ENCODE results near the gene RHBDF2.

RHBDF2 gene

DNA sequence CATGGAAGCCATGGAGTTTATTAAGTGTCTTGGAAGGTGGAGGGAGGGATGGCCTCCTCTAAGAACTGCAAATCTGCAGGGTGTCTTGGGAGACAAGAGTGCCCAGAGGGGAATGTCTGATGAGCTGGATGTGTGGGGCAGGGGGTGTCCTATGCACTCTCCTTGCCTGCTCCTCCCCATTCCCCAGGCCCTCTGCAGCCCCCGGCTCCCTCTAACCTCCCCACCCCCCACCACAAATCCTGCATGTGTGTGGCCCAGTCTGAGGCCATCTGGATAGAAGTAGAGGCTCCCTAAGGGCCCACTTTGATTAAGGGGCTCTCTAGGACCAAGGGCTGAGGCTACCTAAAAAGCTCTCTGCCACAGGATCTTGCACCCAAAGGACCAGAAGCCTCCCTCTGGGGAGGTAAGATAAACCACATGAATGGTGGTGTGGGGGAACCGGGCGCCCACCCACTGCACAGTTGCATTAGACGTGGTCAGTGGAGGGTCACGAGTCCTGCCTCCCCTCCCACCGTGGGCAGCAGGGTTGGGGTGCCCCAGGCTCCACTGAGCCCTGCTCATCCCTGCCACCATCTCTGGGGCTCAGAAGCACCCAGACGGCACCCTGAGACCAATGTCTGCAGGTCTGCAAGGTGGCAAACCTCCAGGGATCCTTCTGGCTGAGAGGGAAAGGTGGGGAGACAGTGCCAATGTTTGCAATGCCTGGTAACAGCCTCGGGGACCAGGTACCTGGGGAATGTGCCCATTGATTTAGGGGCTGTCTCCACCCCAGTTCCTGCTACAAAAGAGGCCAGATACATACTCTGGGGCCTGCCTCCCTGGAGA is 33.2 kb downstream of the RHBDF2 start:
- H3K4me3 ChIP-seq (ENCODE audit: low read depth, low read length): no peak overlapping the region
- H3K9me3 ChIP-seq (ENCODE audit: control insufficient read depth, insufficient read depth, low read depth, low read length): no peaks in the 10 kb centered on the region
- H3K27ac ChIP-seq (ENCODE audit: low read depth, low read length): no peak overlapping the region
- peaks cover 23% of the 10 kb centered on the region for H3K36me3 ChIP-seq (ENCODE audit: control insufficient read depth, insufficient read depth, low read length)
- H3K4me1 ChIP-seq (ENCODE audit: control insufficient read depth, insufficient read depth, low read length): peaks cover 6% of the 10 kb centered on the region
- no peaks in the 10 kb centered on the region for H3K27me3 ChIP-seq (ENCODE audit: control insufficient read depth, insufficient read depth, low read length)
- H3K9ac ChIP-seq (ENCODE audit: low read length): no peak overlapping the region

GRCh38 chr17:76467366-76467765 is 33.9 kb downstream of the RHBDF2 start, which contains the start of gene AANAT:
AANAT (plus strand) TSS chr17:76467603; CDS start chr17:76468747, 1,144 bp downstream.
- Histone ChIP-seq H3K36me3 (ENCODE audit: control insufficient read depth, insufficient read depth, low read length) (peaks cover 16% of the 10 kb centered on the region), H3K9me3 (ENCODE audit: control insufficient read depth, insufficient read depth, low read depth, low read length) (no peaks in the 10 kb centered on the region), H3K4me3 (ENCODE audit: low read depth, low read length) (no peak within 1 kb of the TSS), H3K27me3 (ENCODE audit: control insufficient read depth, insufficient read depth, low read length) (no peaks in the 10 kb centered on the region), H3K4me1 (ENCODE audit: control insufficient read depth, insufficient read depth, low read length) (peaks cover 7% of the 10 kb centered on the region), H3K27ac (ENCODE audit: low read depth, low read length) (no peak within 1 kb of the TSS), H3K9ac (ENCODE audit: low read length) (no peak within 1 kb of the TSS)

DNA sequence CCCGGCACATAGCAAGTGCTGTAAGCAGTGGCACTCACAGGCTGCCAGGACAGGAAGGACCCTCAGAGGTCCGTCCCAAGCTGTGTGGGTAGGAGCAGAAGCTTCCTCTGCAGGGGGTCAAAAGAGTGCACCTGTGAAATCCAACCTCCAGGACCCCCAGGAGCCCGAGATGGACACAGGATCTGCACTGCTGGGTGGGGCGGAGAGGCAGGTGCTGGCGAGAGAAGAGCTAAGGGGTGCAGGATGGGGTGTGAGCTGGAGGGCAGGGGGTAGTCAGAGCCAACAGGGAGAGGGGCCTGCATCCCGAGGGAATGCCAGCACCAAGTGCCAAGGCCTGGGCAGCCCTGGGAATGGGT is 34.5 kb downstream of the RHBDF2 start:
- H3K36me3 ChIP-seq (ENCODE audit: control insufficient read depth, insufficient read depth, low read length): peaks cover 10% of the 10 kb centered on the region
- H3K27me3 ChIP-seq (ENCODE audit: control insufficient read depth, insufficient read depth, low read length): no peaks in the 10 kb centered on the region
- H3K9me3 ChIP-seq (ENCODE audit: control insufficient read depth, insufficient read depth, low read depth, low read length): no peaks in the 10 kb centered on the region
- no peak overlapping the region for H3K9ac ChIP-seq (ENCODE audit: low read length)
- peaks cover 13% of the 10 kb centered on the region for H3K4me1 ChIP-seq (ENCODE audit: control insufficient read depth, insufficient read depth, low read length)
- H3K4me3 ChIP-seq (ENCODE audit: low read depth, low read length): no peak overlapping the region
- no peak overlapping the region for H3K27ac ChIP-seq (ENCODE audit: low read depth, low read length)

DNA sequence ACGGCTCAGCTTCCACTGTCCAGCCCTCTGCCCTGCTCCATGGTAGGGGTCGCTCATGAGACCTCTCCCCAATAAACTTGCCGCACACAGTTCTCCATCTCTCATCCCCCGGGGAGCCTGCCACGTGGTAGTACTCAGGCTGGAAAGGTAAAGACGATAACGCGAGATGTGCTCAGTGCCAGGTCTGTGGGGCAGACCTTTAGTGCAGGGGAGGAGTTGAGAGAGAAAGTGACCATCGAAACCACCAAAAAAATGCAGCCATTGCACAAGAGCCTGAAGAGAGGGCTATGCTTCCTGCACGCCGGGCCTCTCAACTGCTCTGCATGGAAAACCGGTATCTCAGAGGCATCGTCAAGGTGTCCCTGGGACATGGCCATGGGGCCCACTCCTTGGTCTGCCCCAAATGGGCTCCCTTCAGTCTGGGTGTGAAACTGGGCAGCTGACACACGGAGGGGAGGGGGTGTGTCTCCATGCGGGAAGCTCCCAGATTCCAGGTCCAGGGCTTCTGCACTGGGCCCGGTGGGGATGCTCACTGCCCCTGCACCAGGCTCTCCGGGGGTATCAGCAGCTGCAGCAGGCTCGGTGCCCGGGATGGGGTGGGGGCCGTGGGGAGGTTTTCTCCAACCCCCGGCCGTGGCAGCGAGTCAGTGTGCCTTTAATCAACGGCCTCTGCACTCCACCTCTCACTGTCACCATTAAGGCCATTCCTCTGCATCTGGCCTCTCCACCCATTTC is 38.5 kb downstream of the RHBDF2 start:
- Histone ChIP-seq H3K9me3 (ENCODE audit: control insufficient read depth, insufficient read depth, low read depth, low read length) (no peaks in the 10 kb centered on the region), H3K9ac (ENCODE audit: low read length) (no peak overlapping the region), H3K4me3 (ENCODE audit: low read depth, low read length) (no peak overlapping the region), H3K36me3 (ENCODE audit: control insufficient read depth, insufficient read depth, low read length) (no peaks in the 10 kb centered on the region), H3K27me3 (ENCODE audit: control insufficient read depth, insufficient read depth, low read length) (no peaks in the 10 kb centered on the region), H3K27ac (ENCODE audit: low read depth, low read length) (no peak overlapping the region), H3K4me1 (ENCODE audit: control insufficient read depth, insufficient read depth, low read length) (peaks cover 23% of the 10 kb centered on the region)

- no peak overlapping the region for H3K27ac ChIP-seq (ENCODE audit: low read depth, low read length)
These were observed 39.3 kb downstream of the RHBDF2 start for GRCh38 chr17:76461765-76462555.

DNA sequence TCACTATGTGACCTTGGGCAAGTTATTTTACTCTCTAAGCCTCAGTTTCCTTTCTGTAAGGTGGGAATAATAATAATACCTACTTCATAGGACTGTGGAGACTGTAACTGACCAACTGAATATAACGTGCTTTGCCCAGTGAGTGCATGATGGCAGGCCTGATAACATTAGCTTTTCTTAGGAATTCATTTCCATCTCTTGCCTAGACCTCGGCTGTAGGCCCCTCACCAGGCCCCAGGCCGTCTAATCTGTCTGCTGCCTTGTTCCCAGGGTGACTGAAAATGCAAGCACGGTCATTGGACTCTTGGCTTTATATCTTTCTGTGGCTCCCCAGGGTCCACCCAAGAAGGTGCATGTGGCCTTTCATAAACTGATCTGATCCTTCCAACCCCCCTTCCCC is 41.5 kb downstream of the RHBDF2 start:
- peaks cover 18% of the 10 kb centered on the region for H3K4me1 ChIP-seq (ENCODE audit: control insufficient read depth, insufficient read depth, low read length)
- H3K9me3 ChIP-seq (ENCODE audit: control insufficient read depth, insufficient read depth, low read depth, low read length): no peaks in the 10 kb centered on the region
- H3K36me3 ChIP-seq (ENCODE audit: control insufficient read depth, insufficient read depth, low read length): no peaks in the 10 kb centered on the region
- no peak overlapping the region for H3K4me3 ChIP-seq (ENCODE audit: low read depth, low read length)
- no peak overlapping the region for H3K27ac ChIP-seq (ENCODE audit: low read depth, low read length)
- no peak overlapping the region for H3K9ac ChIP-seq (ENCODE audit: low read length)
- no peaks in the 10 kb centered on the region for H3K27me3 ChIP-seq (ENCODE audit: control insufficient read depth, insufficient read depth, low read length)

More at GRCh38 chr17:76461765-76462555, 39.3 kb downstream of the RHBDF2 start:
- Histone ChIP-seq H3K9me3 (ENCODE audit: control insufficient read depth, insufficient read depth, low read depth, low read length) (no peaks in the 10 kb centered on the region), H3K9ac (ENCODE audit: low read length) (no peak overlapping the region), H3K27me3 (ENCODE audit: control insufficient read depth, insufficient read depth, low read length) (no peaks in the 10 kb centered on the region), H3K4me3 (ENCODE audit: low read depth, low read length) (no peak overlapping the region), H3K4me1 (ENCODE audit: control insufficient read depth, insufficient read depth, low read length) (peaks cover 18% of the 10 kb centered on the region), H3K36me3 (ENCODE audit: control insufficient read depth, insufficient read depth, low read length) (no peaks in the 10 kb centered on the region)

DNA sequence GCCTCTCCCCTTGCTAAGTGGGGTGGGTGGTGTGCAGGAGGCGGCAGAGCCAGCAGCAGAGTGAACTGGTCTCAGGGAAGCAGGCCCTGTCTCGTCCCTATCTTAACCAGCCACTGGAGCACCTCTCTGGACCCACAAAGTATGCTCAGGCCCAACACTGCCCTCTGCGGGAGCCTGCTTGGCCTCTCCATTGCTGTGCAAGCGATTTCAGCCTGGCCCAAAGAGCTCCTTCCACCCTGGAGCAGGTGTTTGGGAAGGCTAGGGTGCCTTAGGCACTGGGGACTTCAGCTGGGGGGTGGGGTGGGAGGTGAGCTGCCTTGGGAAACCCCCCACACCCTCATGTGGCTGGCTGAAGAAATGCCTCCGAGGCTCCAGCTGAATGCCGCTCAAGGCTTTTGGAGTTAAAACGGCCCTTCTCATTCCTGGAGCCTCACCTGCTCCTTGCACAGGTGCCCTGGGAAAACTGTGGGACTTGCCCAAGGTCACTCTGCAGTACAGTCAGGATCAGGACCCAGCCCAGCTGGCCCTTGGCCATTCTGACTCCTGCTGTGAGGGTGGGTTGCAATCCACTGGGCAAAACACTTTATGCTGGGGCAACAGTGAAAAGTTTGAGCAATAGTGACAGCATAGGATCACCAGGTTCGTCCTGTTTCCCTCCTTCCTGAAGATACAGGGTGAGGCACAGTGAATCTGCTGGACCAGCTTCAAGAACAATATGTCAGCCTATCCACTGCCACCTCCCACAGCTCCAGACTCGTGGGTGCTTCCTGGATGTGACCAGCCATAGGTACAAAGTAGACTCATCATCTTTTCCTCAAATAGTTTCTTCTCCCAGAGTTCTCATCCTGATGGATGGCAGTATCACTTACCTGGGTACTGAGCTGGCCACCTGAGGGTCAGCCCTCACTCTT is 42.4 kb downstream of the RHBDF2 start:
- no peak overlapping the region for H3K9ac ChIP-seq (ENCODE audit: low read length)
- H3K9me3 ChIP-seq (ENCODE audit: control insufficient read depth, insufficient read depth, low read depth, low read length): 0 out of 2 replicates have a peak, but pooled peaks cover under 1% of the 10 kb centered on the region
- H3K27me3 ChIP-seq (ENCODE audit: control insufficient read depth, insufficient read depth, low read length): no peaks in the 10 kb centered on the region
- no peaks in the 10 kb centered on the region for H3K36me3 ChIP-seq (ENCODE audit: control insufficient read depth, insufficient read depth, low read length)
- H3K4me1 ChIP-seq (ENCODE audit: control insufficient read depth, insufficient read depth, low read length): peaks cover 18% of the 10 kb centered on the region
- no peak overlapping the region for H3K4me3 ChIP-seq (ENCODE audit: low read depth, low read length)
- H3K27ac ChIP-seq (ENCODE audit: low read depth, low read length): no peak overlapping the region

GRCh38 chr17:76453431-76453743 is 47.8 kb downstream of the RHBDF2 start:
- H3K27ac ChIP-seq (ENCODE audit: low read depth, low read length): no peak overlapping the region
- H3K4me3 ChIP-seq (ENCODE audit: low read depth, low read length): no peak overlapping the region
- H3K27me3 ChIP-seq (ENCODE audit: control insufficient read depth, insufficient read depth, low read length): no peaks in the 10 kb centered on the region
- H3K4me1 ChIP-seq (ENCODE audit: control insufficient read depth, insufficient read depth, low read length): peaks cover 22% of the 10 kb centered on the region
- H3K9ac ChIP-seq (ENCODE audit: low read length): no peak overlapping the region
- H3K9me3 ChIP-seq (ENCODE audit: control insufficient read depth, insufficient read depth, low read depth, low read length): 0 out of 2 replicates have a peak, but pooled peaks cover 3% of the 10 kb centered on the region
- no peaks in the 10 kb centered on the region for H3K36me3 ChIP-seq (ENCODE audit: control insufficient read depth, insufficient read depth, low read length)

DNA sequence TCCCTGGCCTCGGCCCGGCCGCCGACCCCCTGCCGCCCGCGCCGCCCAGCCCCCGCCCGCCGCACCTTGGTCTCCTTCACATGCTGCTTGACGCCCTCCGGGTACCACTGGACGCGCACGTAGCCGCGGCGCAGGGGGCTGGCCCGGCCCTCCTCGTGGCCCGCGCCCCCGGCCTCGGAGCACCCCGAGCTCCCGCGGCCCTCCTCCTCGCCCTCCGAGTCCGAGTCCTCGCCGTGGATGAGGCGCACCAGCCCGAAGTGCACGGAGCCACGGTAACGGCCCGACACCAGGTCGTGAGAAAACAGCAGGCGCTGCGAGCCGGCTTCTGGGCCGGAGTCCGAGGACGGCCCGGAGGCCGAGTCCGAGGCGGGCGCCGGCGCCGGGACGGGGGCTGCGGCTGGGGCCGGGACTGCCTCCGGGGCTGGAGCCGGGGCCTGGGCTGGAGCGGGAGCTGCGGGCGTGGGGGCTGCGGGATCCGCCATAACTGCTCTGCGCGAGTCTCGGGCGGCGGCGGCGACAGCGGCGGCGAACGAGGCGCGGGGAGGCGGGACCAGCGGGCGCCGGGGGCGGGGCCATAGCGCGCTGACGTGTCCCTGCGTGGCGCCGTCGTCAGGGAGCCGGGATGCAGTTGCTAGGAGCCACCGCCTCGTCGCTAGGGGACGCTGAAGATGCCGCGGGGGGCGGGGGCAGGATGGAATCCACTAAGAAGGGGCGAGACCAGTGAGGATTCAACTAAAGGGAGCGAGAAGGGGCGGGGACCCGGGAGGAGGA is 48.4 kb downstream of the RHBDF2 start, which contains the start of gene UBE2O:
UBE2O (minus strand) TSS at position 493 of the 771 bp plus-strand sequence; CDS start at position 482, 11 bp downstream.
- Histone ChIP-seq H3K4me1 (ENCODE audit: control insufficient read depth, insufficient read depth, low read length) (peaks cover 24% of the 10 kb centered on the region), H3K27ac (ENCODE audit: low read depth, low read length) (peak within 1 kb of the TSS; percentile 62; the same call in 1 of the 2 replicates)

More for the DNA sequence above, 48.4 kb downstream of the RHBDF2 start, which contains the start of gene UBE2O:
- peak within 1 kb of the TSS; percentile 85 for H3K9ac ChIP-seq (ENCODE audit: low read length)
- 0 out of 2 replicates have a peak, but pooled peaks cover 3% of the 10 kb centered on the region for H3K9me3 ChIP-seq (ENCODE audit: control insufficient read depth, insufficient read depth, low read depth, low read length)
- H3K27me3 ChIP-seq (ENCODE audit: control insufficient read depth, insufficient read depth, low read length): no peaks in the 10 kb centered on the region
- no peaks in the 10 kb centered on the region for H3K36me3 ChIP-seq (ENCODE audit: control insufficient read depth, insufficient read depth, low read length)
- H3K4me3 ChIP-seq (ENCODE audit: low read depth, low read length): peak within 1 kb of the TSS; percentile 81

Data from HUES6 (cell line).